CD4-positive, alpha-beta T cell treated with Interleukin-2 at 100 ng/mL for 4 hours (primary cell): ENCODE results near the gene SCUBE3.

ENCODE experiments used
- DNase-seq: peaks from one replicate; pipeline ENCODE4 v3.0.0-alpha.2; 2020; ENCODE audit warnings: low spot score

Gene SCUBE3

DNA sequence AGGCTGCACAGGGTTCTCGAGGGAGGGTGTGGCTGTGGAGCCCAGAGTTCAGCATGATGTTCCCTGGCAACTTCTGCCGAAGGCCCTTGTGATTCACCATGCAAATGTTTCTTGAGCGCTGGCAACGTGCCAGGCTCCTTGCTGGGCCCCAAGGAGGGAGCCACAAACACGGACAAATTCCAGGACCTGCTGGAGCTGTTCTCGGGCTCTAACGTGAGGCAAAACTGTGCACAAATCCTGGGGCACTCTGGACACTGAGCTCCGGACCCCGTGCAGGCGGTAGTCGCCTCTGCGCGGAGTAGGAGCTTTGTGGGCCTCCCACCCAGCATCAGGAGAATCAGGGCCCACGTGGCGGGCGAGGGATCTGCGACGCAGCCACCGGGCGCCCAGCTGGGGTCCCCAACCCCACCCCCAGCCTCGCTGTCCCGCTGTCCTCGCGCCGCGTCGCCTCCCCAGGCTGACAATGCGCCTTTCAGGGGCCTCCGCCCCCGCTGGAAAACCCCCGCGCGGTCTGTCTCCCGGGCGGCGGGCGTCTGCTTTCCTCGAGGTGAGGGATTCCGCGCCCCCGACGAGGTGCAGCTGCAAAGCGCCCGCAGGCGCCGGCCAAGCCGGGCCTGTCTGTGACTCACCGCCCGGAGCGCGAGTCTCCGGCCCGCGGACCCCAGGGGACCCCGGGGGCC, 31.7 kb upstream of the SCUBE3 start:
- no peak for DNase-seq

DNA sequence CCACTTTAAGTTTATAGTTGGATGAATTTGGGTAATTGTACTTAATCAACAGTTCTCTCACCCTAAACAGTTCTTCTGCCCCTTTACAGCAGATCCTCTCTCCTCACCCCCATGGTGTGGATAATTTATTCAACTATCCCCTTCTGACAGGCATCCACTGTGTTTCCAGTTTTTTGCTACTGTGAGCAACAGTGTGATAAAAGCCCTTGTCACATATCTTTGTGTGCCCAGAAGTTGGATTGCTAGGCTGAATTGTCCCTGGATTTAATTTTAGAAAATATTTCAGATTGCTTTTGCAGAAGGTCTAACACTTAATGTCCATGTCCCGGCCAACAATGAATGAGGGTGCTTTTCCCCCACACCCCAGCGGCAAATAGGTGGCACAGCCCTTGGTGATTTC, 30.5 kb upstream of the SCUBE3 start:
- DNase-seq = no peak

DNA sequence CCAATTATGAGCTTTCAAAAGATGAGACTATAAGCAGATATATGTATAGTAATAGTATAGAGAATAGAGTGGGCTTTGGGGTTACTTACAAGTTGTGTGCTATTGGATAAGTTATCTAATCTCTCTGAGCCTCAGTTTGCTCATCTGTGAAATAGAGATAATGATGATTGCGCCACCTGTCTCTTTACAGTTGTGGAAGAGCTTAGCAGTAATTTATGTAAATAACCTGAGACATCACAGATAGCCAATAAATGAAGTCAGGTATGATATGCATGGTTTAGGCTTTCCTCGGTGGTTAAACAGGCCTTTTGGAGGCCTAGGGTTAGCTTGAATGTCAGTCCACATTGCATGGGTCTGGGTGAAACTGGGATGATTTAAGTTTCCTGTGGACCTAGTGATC, 29.8 kb upstream of the SCUBE3 start:
- no peak for DNase-seq

DNA sequence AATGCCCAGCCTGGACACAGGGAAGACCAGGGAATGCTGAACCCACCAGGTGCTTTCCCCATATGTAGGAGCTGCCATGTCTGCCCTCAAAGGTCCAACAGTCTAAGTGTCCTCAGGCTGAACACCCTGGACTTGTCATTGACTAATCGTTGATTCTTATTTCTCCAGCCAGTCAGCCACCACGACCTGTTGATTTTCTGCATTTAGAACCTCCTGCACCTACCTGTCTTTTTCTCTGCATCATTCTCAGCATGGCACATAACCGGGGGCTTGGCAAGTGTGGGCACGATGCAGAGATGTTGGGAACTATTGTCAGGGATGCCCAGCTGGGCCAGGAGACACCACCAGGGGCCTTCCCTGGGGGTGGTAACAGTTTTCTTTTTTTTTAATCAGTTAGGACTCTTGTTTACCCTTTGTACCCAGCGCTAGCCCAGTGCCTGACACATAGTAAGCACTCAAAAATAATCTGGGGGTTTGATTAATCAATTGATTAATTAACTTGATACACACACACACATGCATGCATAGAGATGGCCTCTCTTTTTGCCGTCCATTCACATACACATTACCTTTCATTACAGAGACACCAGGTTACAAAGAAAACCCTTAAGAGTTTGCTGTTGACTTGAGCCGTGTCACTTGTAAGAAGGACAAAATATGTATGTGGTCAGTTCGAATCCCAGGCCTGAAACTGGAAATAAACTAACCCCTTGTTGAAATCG, 29.0 kb upstream of the SCUBE3 start:
- no peak for DNase-seq

DNA sequence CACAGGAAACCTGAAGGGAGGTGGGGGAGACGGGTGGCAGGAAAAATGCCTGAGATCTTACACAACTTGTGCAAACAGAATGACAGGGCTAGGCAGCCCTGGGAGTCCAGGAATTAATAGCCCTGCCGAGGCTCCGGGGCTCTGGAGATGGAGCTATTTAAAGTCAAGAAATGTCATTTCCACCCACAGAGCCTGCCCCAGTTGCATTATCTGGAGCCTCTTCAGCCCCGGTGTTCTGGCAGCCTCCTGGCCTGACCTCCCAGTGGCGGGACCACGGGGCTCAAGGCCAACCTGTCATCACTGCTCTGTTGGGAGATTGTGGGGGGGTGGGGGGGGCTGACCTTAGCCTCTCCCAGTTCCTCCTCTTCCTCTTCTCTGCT, 28.5 kb upstream of the SCUBE3 start:
- DNase-seq = no peak

DNA sequence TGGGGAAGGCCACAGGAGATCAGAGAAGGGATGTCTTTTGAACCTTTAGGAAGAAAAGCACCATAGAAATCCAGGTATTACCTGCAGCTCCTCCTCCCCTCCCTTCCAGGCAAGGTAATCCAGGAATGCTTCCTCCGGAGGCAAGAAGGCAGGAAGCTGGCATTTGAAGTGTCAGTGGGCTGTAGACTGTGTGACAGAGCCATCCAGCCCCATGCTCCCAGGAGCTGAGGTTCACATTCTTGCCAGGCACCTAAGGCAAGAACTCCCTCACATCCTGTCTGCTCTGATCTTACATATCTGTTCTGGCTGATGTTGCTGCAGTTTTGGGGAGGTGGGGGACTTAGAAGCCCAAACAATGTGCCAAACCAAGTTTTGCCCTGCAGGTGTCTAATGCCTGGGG, 27.8 kb upstream of the SCUBE3 start:
- DNase-seq = no peak

DNA sequence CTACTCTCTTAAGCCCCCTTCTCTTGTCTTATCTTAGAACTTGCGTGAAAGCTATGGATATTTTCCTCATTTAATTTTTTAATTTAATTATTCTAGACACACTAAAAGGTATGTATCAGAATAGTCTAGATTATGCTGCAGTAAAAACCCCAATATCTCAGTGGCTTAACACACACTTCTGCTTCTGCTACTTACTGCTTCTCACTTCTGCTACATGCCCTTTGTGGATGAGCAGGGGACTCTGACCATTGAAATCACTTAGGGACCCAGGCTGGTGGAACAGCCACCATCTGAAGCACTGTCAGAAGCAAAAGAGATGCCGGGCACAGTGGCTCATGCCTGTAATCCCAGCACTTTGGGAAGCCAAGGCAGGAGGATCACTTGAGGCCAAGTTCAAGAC, 27.2 kb upstream of the SCUBE3 start:
- DNase-seq = no peak

DNA sequence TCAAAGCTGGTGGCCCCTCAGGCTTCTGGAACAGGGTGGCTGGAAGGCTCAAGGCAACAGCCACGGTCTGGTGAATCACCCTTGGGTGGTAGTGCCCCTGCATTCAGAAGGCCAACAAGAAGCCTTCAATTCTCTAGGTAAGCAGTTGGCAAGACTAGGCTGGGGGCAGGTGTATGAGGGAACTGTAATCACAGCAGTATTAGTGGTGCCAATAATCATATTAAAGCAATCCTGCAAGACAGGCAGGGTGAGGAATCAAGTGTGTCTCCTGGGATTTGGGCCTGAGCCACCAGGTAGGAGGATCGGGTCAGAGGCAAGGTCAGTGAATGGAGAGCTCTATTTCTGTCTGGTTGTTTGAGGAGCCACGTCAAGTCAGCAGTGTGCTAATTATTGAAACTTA, 24.9 kb upstream of the SCUBE3 start:
- DNase-seq = no peak

DNA sequence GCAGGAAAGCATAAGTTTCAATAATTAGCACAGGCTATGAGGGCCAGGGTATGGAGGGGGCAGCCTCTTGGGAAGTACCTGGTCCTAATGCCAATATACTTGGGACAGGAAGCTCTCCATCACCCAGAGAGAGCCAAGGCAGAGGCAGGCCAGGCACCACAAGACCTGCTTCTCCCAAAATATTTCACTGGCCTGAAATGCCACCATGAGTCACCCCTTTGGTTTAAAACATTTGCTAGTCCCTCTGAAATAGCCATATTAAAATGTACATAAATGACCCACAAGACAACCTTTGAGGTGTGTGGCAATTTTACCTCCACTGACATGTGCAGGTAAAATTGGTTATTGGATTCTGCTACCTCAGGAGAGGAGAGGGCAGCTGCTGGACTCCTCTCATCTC, 23.4 kb upstream of the SCUBE3 start:
- DNase-seq = no peak

DNA sequence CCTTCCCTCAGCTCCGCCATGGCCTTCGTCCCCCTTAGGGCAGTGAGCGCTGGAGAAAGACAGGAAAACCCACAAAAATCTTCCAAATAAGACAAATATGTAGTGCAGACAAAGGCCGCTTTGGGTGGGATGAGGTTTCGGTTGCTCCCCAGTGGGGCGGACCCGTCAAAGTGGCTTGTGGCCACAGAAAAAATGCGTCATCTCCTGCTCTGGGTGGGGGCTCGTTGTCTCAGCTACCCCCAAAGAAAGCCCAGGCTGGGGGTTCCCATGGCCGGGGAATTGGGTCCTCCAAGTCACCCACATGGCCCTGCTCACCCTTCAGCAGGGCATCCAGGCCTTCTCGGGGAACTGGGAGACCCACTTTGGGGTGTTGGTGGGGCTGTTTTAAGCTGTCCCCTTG, 21.9 kb upstream of the SCUBE3 start:
- peak; percentile 17 for DNase-seq

DNA sequence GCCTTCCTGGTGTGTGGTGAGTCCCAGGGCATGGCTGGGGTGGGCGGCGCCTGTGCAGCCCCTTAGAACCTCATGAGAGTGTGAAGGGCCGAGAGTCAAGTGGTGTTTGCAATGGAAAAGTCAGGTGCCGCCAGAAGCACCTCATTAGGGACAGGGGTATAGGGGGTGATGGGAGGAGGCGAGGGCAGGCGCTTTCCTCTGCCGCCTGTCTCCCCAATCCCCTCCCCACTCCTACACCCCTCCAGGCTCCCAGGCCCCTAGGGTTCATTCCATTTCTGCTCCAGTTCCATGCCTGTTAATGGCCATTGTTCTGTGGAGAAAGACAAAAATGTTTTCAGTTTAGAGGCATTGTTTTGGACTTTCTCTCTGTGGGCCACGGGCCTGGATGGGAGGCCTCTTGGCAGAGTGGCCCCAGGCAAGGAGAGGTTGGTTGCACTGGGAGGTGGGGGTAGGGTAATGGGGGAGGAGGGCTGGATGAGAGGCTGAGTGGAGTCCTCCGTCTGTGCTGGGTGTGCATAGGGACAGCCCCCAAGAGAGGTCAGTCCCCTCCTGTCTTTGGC, 21.4 kb upstream of the SCUBE3 start:
- no peak for DNase-seq

DNA sequence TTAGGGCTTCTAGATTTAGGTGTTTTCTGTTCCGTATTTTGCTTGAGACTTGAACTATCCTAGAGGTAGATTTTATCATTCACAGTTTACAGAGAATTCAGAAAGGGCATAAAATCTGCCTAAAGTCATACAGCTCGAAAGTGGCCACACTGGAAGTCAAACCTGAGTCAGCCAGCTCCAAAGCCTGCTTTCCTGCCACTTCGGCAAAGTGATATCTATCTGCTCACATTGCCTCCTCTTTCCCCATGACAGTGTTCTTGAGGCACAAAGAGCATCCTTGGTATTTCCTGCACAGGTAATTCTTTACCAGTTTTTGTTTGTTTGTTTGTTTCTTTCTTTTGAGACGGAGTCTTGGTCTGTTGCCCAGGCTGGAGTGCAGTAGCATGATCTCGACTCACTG, 19.4 kb upstream of the SCUBE3 start:
- no peak for DNase-seq

DNA sequence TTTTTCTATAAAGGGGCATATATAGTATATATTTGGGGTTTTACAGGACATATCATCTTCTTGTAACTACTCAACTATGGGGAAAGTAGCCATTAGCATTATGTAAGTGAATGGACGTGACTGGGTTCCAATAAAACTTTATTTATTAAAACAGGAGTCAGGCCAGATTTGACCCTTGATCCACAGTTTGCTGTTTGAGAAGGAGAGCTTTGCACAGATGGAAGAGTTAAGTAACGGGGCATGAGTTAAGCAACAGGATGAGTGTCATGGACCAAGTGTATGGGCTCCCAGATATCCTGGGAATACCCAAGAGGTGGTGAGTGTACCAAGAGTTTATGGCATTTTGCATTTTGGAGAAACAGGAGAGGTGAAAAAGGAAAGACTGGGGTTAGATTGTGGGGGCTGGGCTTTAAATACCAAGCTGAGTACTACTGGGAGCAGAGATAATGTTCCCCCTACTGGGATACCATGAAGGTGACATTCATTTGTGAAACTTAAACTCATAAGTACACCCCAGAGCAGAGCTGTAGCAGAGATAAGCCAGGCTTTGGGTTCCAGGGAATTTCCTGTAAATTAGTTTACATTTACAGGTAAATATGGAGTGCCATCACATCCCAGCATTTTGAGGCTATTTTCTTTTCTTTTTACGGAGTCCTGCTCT, 18.5 kb upstream of the SCUBE3 start:
- no peak for DNase-seq

DNA sequence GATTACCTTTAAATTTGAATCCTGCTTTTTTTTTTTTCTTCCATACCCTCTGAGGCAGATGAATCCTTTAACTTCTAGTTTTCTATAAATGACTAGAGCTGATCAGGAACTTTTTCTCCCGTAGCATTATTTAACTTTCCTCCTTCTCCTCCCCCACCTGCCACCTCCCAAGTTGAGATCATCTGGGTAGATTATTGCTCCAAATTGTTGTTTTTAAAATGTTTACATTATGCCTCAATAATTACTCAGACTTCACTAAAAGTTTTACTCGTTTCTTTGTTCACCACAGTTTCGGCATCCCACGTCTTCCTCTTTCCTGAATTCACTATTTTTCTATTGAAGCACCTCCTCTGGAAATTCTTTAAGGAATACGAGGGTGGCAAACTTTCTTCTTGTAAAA, 16.6 kb upstream of the SCUBE3 start:
- DNase-seq = no peak

DNA sequence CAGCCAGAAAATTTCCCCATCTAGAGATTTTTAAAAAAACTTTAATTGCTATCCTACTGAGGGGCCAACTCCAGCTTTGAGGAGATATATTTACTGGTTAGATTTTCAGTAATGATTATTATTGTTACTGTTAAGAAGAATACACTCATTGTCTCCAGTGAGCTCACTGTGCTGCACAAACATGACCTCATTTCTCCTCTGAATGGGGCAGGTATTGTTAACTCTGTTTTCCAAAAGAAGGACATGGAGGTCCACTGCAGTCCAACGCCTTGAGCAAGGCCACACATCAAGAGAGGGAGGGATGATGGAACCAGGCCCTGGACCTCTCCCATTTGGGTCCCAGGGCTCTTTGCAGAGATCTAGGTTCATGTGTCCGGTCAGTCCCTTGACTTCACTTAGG, 13.9 kb upstream of the SCUBE3 start:
- no peak for DNase-seq

DNA sequence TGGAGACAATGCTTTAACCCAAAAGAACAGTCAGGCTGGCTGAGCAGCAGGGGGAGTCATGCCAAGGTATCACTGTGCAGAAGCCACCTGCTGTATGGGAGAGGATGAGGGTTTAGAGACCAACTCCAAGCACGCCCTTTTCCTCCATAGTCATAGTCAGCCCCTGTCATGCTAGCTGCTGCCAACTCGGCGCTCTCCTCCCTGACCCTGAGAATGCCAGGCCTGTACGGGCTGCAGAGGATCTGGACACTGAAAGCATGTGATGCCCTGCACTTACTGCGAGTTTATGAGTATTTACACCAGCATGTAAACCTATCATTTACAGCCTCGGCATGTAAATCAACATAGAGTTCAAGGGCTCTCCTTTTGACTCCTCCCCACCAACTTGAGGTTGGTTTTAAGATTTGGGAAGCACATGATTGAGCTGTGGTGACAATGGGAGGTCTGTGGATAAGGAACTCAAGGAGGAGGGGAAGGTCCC, 11.7 kb upstream of the SCUBE3 start:
- no peak for DNase-seq

DNA sequence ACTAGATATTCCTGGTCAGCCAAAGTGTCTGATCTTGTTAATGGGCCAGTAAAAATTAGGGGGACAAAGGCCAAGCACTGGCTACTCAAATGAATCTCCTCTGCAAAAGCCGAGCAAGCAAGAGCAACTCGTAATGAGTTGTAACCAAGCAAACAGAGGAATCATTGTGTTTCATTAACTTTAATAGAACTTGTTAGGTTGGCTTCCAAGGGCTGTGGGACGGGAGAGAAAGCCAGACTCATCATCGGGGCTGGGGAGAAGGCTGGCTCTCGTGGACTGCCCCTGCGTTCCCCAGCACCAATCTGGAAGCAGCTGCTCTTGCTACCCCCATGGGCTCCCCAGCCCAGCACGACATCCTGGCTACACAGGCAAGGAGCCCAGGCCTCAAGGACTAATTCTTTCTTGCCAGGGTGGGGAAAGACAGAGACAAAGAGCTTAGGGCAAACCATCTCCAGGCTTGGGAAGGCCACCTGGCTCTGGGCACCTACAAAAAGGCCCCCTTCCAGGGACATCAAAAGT, 10.5 kb upstream of the SCUBE3 start:
- DNase-seq = no peak

DNA sequence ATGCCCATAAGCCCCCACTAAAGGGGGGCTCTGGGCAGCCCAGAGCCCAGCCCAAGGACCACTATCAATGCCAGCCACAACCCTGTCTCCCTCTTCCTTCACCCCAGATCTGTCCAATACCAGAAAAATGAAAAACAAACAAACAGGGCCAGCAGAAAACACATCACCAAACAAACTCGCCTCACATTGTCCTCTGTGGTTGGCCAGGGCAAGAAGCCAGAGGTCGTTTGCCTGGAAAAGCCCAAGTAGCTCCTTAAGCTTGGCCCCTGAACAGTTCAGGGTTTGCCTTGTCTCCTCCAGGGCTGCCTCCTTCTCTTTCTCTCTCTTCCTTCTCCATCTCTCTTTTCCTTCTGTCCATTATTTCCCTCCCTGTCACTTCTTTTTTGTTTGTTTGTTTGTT, 10.1 kb upstream of the SCUBE3 start:
- DNase-seq = no peak

DNA sequence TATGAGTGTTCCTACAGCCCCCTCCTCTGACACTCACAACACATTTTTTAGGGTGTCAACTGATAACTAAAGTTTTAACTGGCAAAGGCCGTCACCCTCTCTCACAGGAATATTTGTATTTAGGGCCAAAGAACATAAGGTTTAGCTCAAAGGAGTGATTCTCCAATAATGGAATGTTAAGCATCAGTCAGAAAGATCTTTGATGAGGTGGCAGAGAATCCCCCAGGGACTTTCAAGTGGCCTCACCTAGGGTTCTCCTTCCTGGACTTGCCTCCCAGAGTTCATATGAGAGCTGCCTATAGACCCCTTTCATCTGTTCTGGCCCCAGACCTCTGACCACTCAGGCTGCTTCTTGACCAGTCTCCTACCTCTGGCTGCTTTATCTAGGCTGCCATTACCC, 7.4 kb upstream of the SCUBE3 start:
- DNase-seq = no peak

DNA sequence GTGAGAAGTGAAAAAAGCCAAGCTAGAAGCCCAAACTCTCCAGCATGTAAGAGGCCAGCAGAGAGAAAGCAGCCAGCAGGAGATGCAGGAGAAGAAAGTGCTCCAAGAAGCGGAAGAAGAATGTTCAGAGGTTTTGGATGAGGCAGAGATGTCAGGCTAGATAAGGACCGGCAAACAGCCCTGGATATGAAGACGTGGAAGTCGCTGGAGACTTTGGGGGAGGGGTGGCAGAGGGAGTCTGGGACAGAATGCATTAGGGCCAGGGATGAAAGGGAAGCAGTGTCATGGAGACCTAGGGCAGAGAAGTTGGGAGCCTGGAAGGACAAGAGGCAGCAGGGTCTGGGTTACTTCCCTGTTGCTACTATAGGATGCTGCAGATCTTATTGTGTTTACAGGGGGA, 5.3 kb upstream of the SCUBE3 start:
- DNase-seq = no peak

DNA sequence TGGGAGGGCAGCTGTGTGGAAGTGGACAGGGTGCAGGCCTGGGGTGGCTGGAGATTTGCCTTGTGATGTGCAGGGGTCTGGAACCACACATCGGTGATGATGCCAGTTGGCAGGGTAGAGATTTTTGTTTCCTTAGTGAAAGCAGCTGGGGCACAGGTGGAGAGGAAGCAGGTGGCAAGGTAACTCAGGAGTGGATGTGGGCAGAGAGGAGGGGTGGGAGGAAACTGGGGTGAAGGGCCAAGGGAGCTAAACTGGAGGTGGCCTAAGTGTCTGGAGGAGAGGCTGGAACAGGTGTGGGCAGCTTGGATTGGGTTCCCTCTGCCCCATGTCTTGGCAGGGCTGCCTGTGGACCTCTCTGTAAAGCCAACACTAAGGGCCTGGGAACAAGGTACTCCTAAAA, 4.7 kb upstream of the SCUBE3 start:
- DNase-seq = no peak

DNA sequence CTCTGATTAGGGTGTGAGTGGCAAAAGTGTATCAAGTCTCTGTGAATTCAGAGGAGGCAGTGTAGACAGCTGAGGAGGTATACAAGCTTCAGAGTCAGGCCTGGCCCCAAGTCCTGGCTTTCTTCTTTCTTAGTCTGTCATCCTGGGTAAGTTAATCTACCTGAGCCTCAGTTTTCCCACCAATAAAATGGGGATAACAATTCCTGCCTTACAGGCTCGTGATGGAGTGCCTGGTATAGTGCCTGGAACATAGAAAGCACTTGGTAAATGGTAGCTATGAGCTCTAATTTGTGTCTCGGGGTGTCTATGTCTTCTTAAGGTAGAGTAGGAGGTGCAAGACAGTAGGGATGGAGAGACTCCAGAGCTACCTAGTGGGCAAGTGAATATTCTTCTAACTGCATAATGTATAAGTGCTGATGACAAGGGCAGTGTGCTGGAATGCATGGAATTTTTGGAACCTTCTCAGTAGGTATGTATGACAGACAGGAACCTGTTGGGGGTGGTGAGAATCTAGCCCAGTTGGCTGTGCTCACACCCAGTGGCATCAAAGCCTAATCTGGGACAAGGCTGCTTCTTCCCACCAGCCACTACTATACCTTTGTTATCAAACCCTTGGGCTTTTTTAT, 4.0 kb upstream of the SCUBE3 start:
- no peak for DNase-seq
